ENCODE measurements around the gene POLE3.
A peak's percentile ranks its signal among the peaks of the same experiment; 100 is the strongest.
"Not testable (repeated sequence)": the region's sequence is repeated elsewhere in the genome, so short reads cannot be mapped to it uniquely, and the experiment has no call there.

The POLE3 gene

GRCh38 chr9:113376634-113377567, 33.6 kb downstream of the POLE3 start, which contains the start of gene HDHD3:
Gene HDHD3 (minus strand): TSS chr9:113376986. CDS start chr9:113374354, 2,632 bp downstream.
- peak; percentile 56 to 66 for DNase-seq (ENCODE audit: low read depth in 2 of 2)

- no peak for DNase-seq (ENCODE audit: low read depth in 2 of 2)
Observed at GRCh38 chr9:113375057-113376023, 35.1 kb downstream of the POLE3 start.

- no peak for DNase-seq (ENCODE audit: low read depth in 2 of 2)
Observed at GRCh38 chr9:113373676-113374392, 36.6 kb downstream of the POLE3 start.

GRCh38 chr9:113373256-113373655, 37.2 kb downstream of the POLE3 start:
- DNase-seq (ENCODE audit: low read depth in 2 of 2), result no peak

GRCh38 chr9:113372059-113372458, 38.4 kb downstream of the POLE3 start:
- DNase-seq (ENCODE audit: low read depth in 2 of 2), result no peak

GRCh38 chr9:113370806-113371325, 39.6 kb downstream of the POLE3 start:
- no peak for DNase-seq (ENCODE audit: low read depth in 2 of 2)

GRCh38 chr9:113369855-113370140, 40.7 kb downstream of the POLE3 start:
- DNase-seq (ENCODE audit: low read depth in 2 of 2), result no peak

GRCh38 chr9:113368982-113369854, 41.3 kb downstream of the POLE3 start:
- DNase-seq (ENCODE audit: low read depth in 2 of 2), result no peak

GRCh38 chr9:113368348-113368981, 42.0 kb downstream of the POLE3 start:
- no peak for DNase-seq (ENCODE audit: low read depth in 2 of 2)

GRCh38 chr9:113365652-113366051, 44.8 kb downstream of the POLE3 start:
- DNase-seq (ENCODE audit: low read depth in 2 of 2), result not testable (repeated sequence)

- no peak for DNase-seq (ENCODE audit: low read depth in 2 of 2)
Observed at GRCh38 chr9:113364951-113365350, 45.5 kb downstream of the POLE3 start.

- no peak for DNase-seq (ENCODE audit: low read depth in 2 of 2)
Observed at GRCh38 chr9:113363336-113363735, 47.1 kb downstream of the POLE3 start.

- DNase-seq (ENCODE audit: low read depth in 2 of 2), result no peak
Observed at GRCh38 chr9:113361304-113362018, 49.0 kb downstream of the POLE3 start.

- DNase-seq (ENCODE audit: low read depth in 2 of 2), result no peak
Observed at GRCh38 chr9:113360242-113360842, 50.1 kb downstream of the POLE3 start.

GRCh38 chr9:113359385-113359784, 51.1 kb downstream of the POLE3 start:
- no peak for DNase-seq (ENCODE audit: low read depth in 2 of 2)
